Dendritic cell treated with granulocyte-macrophage colony-stimulating factor and Interleukin-4, amounts not matched to agents 40 ng/mL and 50 ng/mL, for 4 days (primary cell): ENCODE measurements around the gene TRAIP.
"Not testable (repeated sequence)": the region's sequence is repeated elsewhere in the genome, so short reads cannot be mapped to it uniquely, and the experiment has no call there.

ENCODE experiments used
- H3K27ac Mint-ChIP-seq: one replicate; pipeline ENCODE4 v1.8.0; 2022; ENCODE audit warnings: mild to moderate bottlenecking, mixed read lengths
- H3K27me3 Mint-ChIP-seq: one replicate; pipeline ENCODE4 v1.8.0; 2022; ENCODE audit warnings: mild to moderate bottlenecking, mixed read lengths
- H3K36me3 Mint-ChIP-seq: one replicate; pipeline ENCODE4 v1.8.0; 2022; ENCODE audit warnings: low read depth, mixed read lengths
- H3K4me1 Mint-ChIP-seq: one replicate; pipeline ENCODE4 v1.8.0; 2022; ENCODE audit warnings: low read depth, mixed read lengths
- H3K4me3 Mint-ChIP-seq: one replicate; pipeline ENCODE4 v1.8.0; 2022; ENCODE audit warnings: mild to moderate bottlenecking, moderate library complexity, mixed read lengths
- H3K9me3 Mint-ChIP-seq: one replicate; pipeline ENCODE4 v1.8.0; 2022; ENCODE audit warnings: mixed read lengths
- intact Hi-C: fragments of 100-400 bp; cut with micrococcal nuclease; formaldehyde crosslinking; loops from one replicate; pipeline ENCODE4 v1.15.0; 2022

Gene TRAIP

DNA sequence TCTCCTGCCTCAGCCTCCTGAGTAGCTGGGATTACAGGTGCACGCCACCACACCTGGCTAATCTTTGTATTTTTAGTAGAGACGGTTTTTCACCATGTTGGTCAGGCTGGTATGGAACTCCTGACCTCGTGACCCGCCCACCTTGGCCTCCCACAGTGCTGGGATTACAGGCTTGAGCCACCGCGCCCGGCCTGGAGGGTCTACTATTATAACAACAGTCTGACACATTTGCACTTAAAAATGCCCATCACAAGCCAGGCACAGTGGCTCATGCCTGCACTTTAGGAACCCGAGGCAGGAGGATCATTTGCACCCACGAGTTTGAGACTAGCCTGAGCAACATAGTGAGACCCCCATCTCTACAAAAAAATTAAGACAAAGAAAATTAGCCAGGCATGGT, 74.1 kb downstream of the TRAIP start:
- intact Hi-C loops, result loop anchor here (10.0 kb wide), 1 partner anchor 57 kb away; the partner anchor contains the start of gene GMPPB
- H3K4me1 Mint-ChIP-seq, result peaks cover 50% of the 10 kb centered on the region

DNA sequence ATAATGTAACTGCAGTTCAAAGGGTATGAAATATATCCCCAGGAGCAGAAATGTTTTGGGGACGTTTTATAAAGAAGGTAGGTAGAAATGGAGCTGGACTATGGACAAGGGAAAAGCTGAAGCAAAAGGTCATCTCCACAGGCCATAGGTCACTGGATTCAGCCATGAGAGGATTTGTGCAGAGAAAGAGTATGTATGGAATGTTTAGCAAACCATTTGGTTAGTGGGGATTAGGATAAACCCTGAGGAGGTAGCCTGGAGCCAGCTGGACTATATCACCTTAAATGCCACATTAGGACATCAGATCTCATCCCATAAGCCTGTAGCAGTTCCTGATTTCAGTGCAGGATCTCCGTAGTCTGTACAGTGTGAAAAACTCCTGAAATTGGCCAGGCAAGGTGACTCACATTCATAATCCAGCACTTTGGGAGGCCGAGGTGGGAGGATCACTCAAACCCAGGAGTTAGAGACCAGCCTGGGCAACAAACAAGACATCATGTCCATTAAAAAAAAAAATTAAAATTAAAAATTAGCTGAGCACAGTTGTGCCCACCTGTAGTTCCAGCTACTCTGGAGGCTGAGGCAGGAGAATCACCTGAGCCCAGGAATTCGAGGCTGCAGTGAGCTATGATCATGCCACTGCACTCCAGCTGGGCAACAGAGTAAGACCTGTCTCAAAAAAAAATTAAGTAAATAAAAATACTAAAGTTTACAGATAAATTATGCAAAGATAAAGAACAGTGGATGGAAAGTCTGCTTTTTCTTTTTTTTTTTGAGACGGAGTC, 74.8 kb downstream of the TRAIP start:
- H3K36me3 Mint-ChIP-seq, result peaks cover 77% of the 10 kb centered on the region
- intact Hi-C loops, result loop anchor here (10.0 kb wide), 1 partner anchor 57 kb away; the partner anchor contains the start of gene GMPPB
- H3K27ac Mint-ChIP-seq, result no peak overlapping the region
- peaks cover 43% of the 10 kb centered on the region for H3K4me1 Mint-ChIP-seq
- no peaks in the 10 kb centered on the region for H3K27me3 Mint-ChIP-seq
- no peak overlapping the region for H3K4me3 Mint-ChIP-seq
- no peaks in the 10 kb centered on the region for H3K9me3 Mint-ChIP-seq

More for the DNA sequence above, 74.1 kb downstream of the TRAIP start:
- H3K27ac Mint-ChIP-seq, H3K9me3 Mint-ChIP-seq, H3K4me3 Mint-ChIP-seq, H3K27me3 Mint-ChIP-seq: not testable (repeated sequence)
- peaks cover 70% of the 10 kb centered on the region for H3K36me3 Mint-ChIP-seq

- not testable (repeated sequence) for H3K4me3 Mint-ChIP-seq, H3K27me3 Mint-ChIP-seq, H3K27ac Mint-ChIP-seq, H3K9me3 Mint-ChIP-seq
- Mint-ChIP-seq H3K36me3 (peaks cover 81% of the 10 kb centered on the region), H3K4me1 (peaks cover 43% of the 10 kb centered on the region)
- intact Hi-C loops, result loop anchor here (10.0 kb wide), 1 partner anchor 56 kb away; the partner anchor contains the start of gene GMPPB
Measured at GRCh38 chr3:49780975-49781365, 75.4 kb downstream of the TRAIP start.

DNA sequence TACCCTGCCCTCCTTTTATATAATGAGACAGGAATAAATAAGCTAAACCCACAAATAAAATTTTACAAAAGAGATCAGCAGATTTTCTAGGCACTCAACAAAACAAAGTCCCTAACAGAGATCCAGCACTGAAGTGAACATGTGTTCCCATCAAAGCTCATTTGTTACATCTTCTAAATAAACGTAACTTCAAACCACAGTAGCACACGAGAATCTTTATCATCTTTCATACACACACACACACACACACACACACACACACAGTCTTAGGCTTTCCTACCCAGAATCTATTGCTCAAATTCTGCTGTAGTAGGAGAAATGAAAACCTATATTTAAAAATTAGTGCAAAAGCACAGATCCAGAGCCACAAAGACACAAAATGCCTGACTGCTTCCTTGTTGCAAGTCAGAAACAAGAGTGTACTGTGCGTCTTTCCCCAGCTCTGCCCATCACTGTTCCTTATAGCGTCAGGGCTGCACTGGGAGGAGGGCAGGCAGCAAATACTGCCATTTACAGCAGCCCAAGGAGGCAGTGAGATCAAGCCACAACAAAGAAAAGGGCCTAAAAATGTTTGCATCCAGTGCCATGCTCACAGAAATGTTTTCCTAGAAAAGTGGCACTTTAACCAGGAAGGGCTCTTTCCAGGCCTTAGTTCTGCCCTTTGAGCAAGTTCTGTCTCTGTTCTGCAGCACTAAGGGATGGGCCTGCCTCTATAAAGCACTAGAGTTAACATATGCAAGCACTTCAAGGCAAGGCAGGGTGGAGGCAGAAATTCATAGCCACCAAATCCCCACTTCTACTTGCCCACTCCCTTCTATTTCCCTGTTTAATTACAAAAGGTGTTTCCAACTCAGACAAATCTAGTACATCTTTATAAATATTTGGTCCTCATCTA, 76.0 kb downstream of the TRAIP start:
- H3K27ac Mint-ChIP-seq, result no peak overlapping the region
- intact Hi-C loops, result loop anchor here (10.0 kb wide), 1 partner anchor 56 kb away; the partner anchor contains the start of gene GMPPB
- H3K9me3 Mint-ChIP-seq, result no peaks in the 10 kb centered on the region
- H3K36me3 Mint-ChIP-seq, result peaks cover 86% of the 10 kb centered on the region
- peaks cover 40% of the 10 kb centered on the region for H3K4me1 Mint-ChIP-seq
- H3K4me3 Mint-ChIP-seq, result no peak overlapping the region
- no peaks in the 10 kb centered on the region for H3K27me3 Mint-ChIP-seq

GRCh38 chr3:49779358-49780079, 76.8 kb downstream of the TRAIP start:
- Mint-ChIP-seq H3K4me1 (peaks cover 36% of the 10 kb centered on the region), H3K9me3 (no peaks in the 10 kb centered on the region), H3K4me3 (no peak overlapping the region), H3K27me3 (no peaks in the 10 kb centered on the region), H3K27ac (no peak overlapping the region), H3K36me3 (peaks cover 85% of the 10 kb centered on the region)
- intact Hi-C loops, result loop anchor here (10.0 kb wide), 1 partner anchor 55 kb away; the partner anchor contains the start of gene GMPPB
